ENCODE results near the gene SYCP3. TPM values are rescaled to one million over a fixed set of nuclear protein-coding genes. Genes with fewer than 3 reads are reported as not detected.

Gene SYCP3
- total and polyA plus RNA-seq, 2 experiments from 2014 or later, result 0.07 to 1.2 TPM

- no peak overlapping the region for H3K27ac ChIP-seq
- no peak overlapping the region for H3K4me2 ChIP-seq
- no peaks in the 10 kb centered on the region for H3K79me2 ChIP-seq
- H3K4me1 ChIP-seq (ENCODE audit: insufficient read depth), result peaks cover 3% of the 10 kb centered on the region
- no peak overlapping the region for H2AFZ ChIP-seq
- no peak for TF ChIP-seq EZH2phosphoT487 (IDR thresholded peaks at IDR 0.05; ENCODE audit: low read depth, severe bottlenecking, unreplicated experiment)
- no peak for TF ChIP-seq CTCF (IDR thresholded peaks at IDR 0.05; ENCODE audit: poor library complexity)
- no peak for TF ChIP-seq EZH2 (IDR thresholded peaks at IDR 0.05; ENCODE audit: borderline replicate concordance)
- peaks cover 3% of the 10 kb centered on the region for H3K36me3 ChIP-seq (replicated peaks; ENCODE audit: insufficient read depth, low read depth)
- no peak overlapping the region for H3K4me3 ChIP-seq
- no peaks in the 10 kb centered on the region for H3K9me3 ChIP-seq (ENCODE audit: low read depth)
- no peaks in the 10 kb centered on the region for H3K9me2 ChIP-seq (replicated peaks; ENCODE audit: insufficient read depth)
- no peak for DNase-seq (ENCODE audit: low spot score)
- H3K27me3 ChIP-seq, result no peaks in the 10 kb centered on the region
- WGBS (ENCODE audit: low lambda C conversion rate, missing lambda C conversion rate), result 82% methylated on average over 1 of the region's 1 CpG
- H4K20me1 ChIP-seq (ENCODE audit: insufficient read depth, poor library complexity, severe bottlenecking), result no peaks in the 10 kb centered on the region
These were observed 28.3 kb upstream of the SYCP3 start for GRCh38 chr12:101767537-101767936.

- TF ChIP-seq EZH2phosphoT487 (IDR thresholded peaks at IDR 0.05; ENCODE audit: low read depth, severe bottlenecking, unreplicated experiment) (no peak), EZH2 (IDR thresholded peaks at IDR 0.05; ENCODE audit: borderline replicate concordance) (no peak), CTCF (IDR thresholded peaks at IDR 0.05; ENCODE audit: poor library complexity) (no peak)
- Histone ChIP-seq H3K27ac (no peak overlapping the region), H3K36me3 (replicated peaks; ENCODE audit: insufficient read depth, low read depth) (peaks cover 3% of the 10 kb centered on the region), H3K79me2 (no peaks in the 10 kb centered on the region), H2AFZ (no peak overlapping the region), H3K27me3 (no peaks in the 10 kb centered on the region), H3K4me1 (ENCODE audit: insufficient read depth) (peaks cover 3% of the 10 kb centered on the region), H3K9me2 (replicated peaks; ENCODE audit: insufficient read depth) (no peaks in the 10 kb centered on the region), H4K20me1 (ENCODE audit: insufficient read depth, poor library complexity, severe bottlenecking) (no peaks in the 10 kb centered on the region), H3K4me3 (no peak overlapping the region), H3K4me2 (no peak overlapping the region), H3K9me3 (ENCODE audit: low read depth) (no peaks in the 10 kb centered on the region)
- WGBS (ENCODE audit: low lambda C conversion rate, missing lambda C conversion rate), result 88% methylated on average over 5 of the region's 5 CpGs
- no peak for DNase-seq (ENCODE audit: low spot score)
These were observed 25.0 kb upstream of the SYCP3 start for GRCh38 chr12:101764051-101764792.

- WGBS (ENCODE audit: low lambda C conversion rate, missing lambda C conversion rate), result 91% methylated on average over 6 of the region's 6 CpGs
- Histone ChIP-seq H3K4me2 (no peak overlapping the region), H3K9me2 (replicated peaks; ENCODE audit: insufficient read depth) (no peaks in the 10 kb centered on the region), H3K27ac (no peak overlapping the region), H2AFZ (no peak overlapping the region), H4K20me1 (ENCODE audit: insufficient read depth, poor library complexity, severe bottlenecking) (no peaks in the 10 kb centered on the region), H3K9me3 (ENCODE audit: low read depth) (no peaks in the 10 kb centered on the region), H3K4me3 (no peak overlapping the region), H3K27me3 (no peaks in the 10 kb centered on the region), H3K79me2 (no peaks in the 10 kb centered on the region), H3K4me1 (ENCODE audit: insufficient read depth) (peaks cover 2% of the 10 kb centered on the region), H3K36me3 (replicated peaks; ENCODE audit: insufficient read depth, low read depth) (peaks cover 3% of the 10 kb centered on the region)
- no peak for DNase-seq (ENCODE audit: low spot score)
- TF ChIP-seq EZH2phosphoT487 (IDR thresholded peaks at IDR 0.05; ENCODE audit: low read depth, severe bottlenecking, unreplicated experiment) (no peak), EZH2 (IDR thresholded peaks at IDR 0.05; ENCODE audit: borderline replicate concordance) (no peak), CTCF (IDR thresholded peaks at IDR 0.05; ENCODE audit: poor library complexity) (no peak)
These were observed 24.1 kb upstream of the SYCP3 start for GRCh38 chr12:101763246-101763931.

All from hepatocyte (in vitro differentiated cells).